Measurements from ENCODE around the gene GPR35.

- TF ChIP-seq EZH2phosphoT487 (IDR thresholded peaks at IDR 0.05; ENCODE audit: borderline replicate concordance) (no peak), POLR2AphosphoS5 (IDR thresholded peaks at IDR 0.05; ENCODE audit: low read depth, low read length) (no peak), ATF3 (IDR thresholded peaks at IDR 0.05) (no peak), CTCF (IDR thresholded peaks at IDR 0.05 in 2 of 3, conservative IDR thresholded peaks at IDR 0.05 in 1 of 3; ENCODE audit: borderline replicate concordance in 1 of 3, insufficient read depth in 1 of 3, low read depth in 2 of 3, low read length in 2 of 3) (no peak), ELF1 (IDR thresholded peaks at IDR 0.05; ENCODE audit: borderline replicate concordance, low read depth) (no peak), EGR1 (IDR thresholded peaks at IDR 0.05; ENCODE audit: low read depth) (no peak), ZFX (IDR thresholded peaks at IDR 0.05) (no peak), CEBPB (IDR thresholded peaks at IDR 0.05; ENCODE audit: low read depth) (no peak)
These were observed 3.2 kb downstream of the GPR35 start for GRCh38 chr2:240628507-240628807.

All from HCT116 (cell line).